Muscle of back (tissue), 13 donors: ENCODE data around the gene CTSD. TPM values are rescaled to one million over a fixed set of nuclear protein-coding genes. Genes with fewer than 3 reads are reported as not detected.
"Not testable (repeated sequence)": the region's sequence is repeated elsewhere in the genome, so short reads cannot be mapped to it uniquely, and the experiment has no call there.

Experiments used
- DNase-seq, 3 donors: peaks; one replicate each; pipeline versions ENCODE4 v3.0.0 to v3.0.0-alpha.2; 2013
- long read RNA-seq, 9 donors: transcript quantifications; one replicate each; lab custom pipeline, GENCODE V29; 2026
- polyA plus RNA-seq, 10 donors: library from polyadenylated mRNA; unstranded; fragments of 120-200 nt; gene quantifications; one replicate each; pipeline ENCODE4 v1.2.1, GENCODE V29; 2013; ENCODE audit not compliant: insufficient read length in 10 of 10

Gene CTSD
- 100 to 1,000 TPM in 3 of 10 donors, 10 to 100 TPM in 7; 72.0 to 110 (median 89.6) TPM for polyA plus RNA-seq
- long read RNA-seq, donor 1, transcript CTSD-201 (9 exons, 2,123 nt): major isoform, 17 of 26 reads
- long read RNA-seq, donor 1, partial matches to known transcripts: 9 of 26 reads
- long read RNA-seq, donor 1, other reads (novel, unspliced or antisense): 0 of 26 reads
- long read RNA-seq, donor 2, transcript CTSD-201 (9 exons, 2,123 nt): major isoform, 17 of 27 reads
- long read RNA-seq, donor 2, partial matches to known transcripts: 10 of 27 reads
- long read RNA-seq, donor 2, other reads (novel, unspliced or antisense): 0 of 27 reads
- long read RNA-seq, donor 3: 0 reads
- long read RNA-seq, donor 4, transcript CTSD-201 (9 exons, 2,123 nt): major isoform, 22 of 38 reads
- long read RNA-seq, donor 4, partial matches to known transcripts: 16 of 38 reads
- long read RNA-seq, donor 4, other reads (novel, unspliced or antisense): 0 of 38 reads
- long read RNA-seq, donor 5, transcript CTSD-201 (9 exons, 2,123 nt): major isoform, 51 of 71 reads
- long read RNA-seq, donor 5, partial matches to known transcripts: 20 of 71 reads
- long read RNA-seq, donor 5, other reads (novel, unspliced or antisense): 0 of 71 reads
- long read RNA-seq, donor 6, transcript CTSD-201 (9 exons, 2,123 nt): major isoform, 23 of 78 reads
- long read RNA-seq, donor 6, partial matches to known transcripts: 54 of 78 reads
- long read RNA-seq, donor 6, other reads (novel, unspliced or antisense): 0 of 78 reads
- long read RNA-seq, donor 7, transcript CTSD-201 (9 exons, 2,123 nt): major isoform, 19 of 33 reads
- long read RNA-seq, donor 7, partial matches to known transcripts: 14 of 33 reads
- long read RNA-seq, donor 7, other reads (novel, unspliced or antisense): 0 of 33 reads
- long read RNA-seq, donor 8, transcript CTSD-201 (9 exons, 2,123 nt): major isoform, 12 of 30 reads
- long read RNA-seq, donor 8, partial matches to known transcripts: 18 of 30 reads
- long read RNA-seq, donor 8, other reads (novel, unspliced or antisense): 0 of 30 reads
- long read RNA-seq, donor 9, partial matches to known transcripts: 0 of 3 reads
- long read RNA-seq, donor 9, other reads (novel, unspliced or antisense): 0 of 3 reads

DNA sequence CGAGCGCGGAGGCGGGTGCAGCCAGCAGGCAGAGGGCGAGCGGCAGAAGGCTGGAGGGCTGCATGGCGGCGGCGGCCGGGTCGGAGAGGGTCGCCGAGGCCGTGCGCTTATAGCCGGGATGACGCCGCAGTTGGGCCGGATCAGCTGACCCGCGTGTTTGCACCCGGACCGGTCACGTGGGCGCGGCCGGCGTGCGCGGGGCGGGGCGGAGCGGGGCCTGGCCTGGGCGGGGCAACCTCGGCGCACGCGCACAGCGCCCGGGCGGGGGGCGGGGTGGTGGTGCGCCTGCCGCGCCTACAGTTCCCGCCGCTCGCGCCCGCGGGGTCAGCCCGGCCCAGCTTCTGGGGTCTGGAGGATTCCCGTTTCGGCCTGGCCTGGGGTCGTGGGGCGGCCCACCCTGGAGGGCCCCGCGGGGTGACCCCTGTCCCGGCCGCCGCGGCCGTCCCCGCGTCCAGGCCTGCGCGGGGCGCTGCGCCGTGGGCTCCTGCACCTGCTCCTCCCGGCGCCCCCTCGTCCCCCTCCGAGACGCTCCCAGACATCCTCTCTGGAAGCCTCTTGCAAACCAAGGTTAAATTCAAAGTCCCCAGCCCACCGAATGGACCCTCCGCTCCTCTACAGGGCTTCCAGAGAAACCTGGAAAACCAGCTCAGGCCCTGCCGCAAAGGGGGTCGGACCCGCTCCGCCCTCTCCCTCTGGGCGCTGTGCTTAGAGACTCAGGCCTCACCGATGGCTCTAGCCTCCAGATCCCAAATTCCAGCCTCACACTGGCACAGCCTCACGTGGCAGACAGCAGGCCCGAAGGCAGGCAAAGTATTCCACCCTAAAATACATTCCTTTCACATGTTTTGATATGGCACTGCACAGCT is at the start of gene CTSD:
TSS of gene CTSD (minus strand) at position 132 of the 866 bp plus-strand sequence. CDS start at position 64, 68 bp downstream.
- peak; percentile 77 to 89 (median 87) for DNase-seq

DNA sequence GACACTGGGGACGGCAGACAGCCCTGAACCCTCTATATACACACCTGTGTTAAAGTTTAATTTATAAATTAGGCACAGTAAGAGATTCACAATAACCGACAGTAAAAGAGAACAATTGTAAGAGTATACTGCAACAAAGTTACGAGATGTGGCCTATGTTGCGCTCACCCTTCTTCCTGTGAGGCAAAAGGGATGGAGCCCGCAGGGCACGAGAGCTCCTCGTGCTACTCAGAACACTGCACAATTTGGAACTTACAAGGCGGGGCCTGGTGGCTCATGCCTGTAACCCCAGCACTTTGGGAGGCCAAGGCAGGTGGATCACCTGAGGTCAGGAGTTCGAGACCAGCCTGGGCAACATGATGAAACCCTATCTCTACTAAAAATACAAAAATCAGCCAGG is 49.6 kb upstream of the CTSD start:
- DNase-seq: not testable (repeated sequence)

DNA sequence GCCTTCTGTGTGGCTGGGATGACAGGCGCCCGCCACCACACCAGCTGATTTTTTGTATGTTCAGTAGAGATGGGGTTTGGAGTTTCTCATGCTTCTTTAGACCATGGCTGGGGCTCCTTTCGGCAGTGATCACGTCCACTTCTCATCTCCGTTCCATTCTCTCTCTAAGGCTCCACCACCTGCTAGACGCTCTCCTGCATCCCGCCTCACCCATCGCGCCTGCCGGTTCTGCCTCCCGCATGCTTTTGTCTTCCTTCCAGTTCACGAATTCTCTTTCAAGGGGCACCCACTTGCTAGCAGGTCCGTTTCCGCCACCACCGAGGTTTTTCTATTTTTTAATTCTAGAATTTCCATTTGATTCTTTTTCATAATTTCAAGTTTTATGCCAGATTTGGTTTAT is 49.1 kb upstream of the CTSD start:
- DNase-seq: no peak

DNA sequence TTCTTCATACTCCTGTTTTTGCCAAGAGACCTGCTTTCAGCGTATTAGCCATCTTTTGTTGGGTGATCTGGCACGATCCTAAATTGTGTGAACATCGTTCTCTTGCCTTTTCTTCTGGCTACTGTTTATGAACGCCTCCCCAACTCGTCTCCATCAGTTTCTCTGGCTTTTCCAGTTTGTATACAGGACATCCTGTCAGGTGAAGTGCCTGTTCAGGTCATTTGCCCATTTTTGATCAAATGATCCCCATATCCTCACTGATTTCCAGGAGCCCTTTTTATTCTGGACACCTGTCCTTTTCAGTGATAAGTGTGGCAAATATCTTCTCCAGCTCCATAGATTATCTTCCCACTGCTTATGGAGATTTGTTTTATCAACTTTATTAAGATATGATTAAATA is 48.5 kb upstream of the CTSD start:
- DNase-seq: no peak

DNA sequence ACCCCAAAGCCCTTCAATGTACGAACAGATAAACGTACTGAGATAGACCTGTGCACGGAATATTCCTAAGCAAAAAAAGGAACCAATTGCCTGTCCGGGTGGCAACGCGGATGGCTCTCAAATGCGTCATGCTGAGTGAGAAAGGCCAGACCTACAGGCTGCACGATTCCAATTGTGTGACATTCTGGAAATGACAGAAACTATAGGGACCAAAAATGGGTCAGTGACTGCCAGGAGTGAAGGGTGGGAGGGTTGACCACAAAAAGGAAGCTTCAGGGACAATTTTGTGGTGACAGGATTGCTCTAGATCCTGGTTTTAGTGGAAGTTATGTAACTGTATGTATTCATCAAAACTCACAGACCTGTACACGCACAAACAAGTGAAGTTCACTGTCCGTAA is 47.0 kb upstream of the CTSD start:
- DNase-seq: no peak

DNA sequence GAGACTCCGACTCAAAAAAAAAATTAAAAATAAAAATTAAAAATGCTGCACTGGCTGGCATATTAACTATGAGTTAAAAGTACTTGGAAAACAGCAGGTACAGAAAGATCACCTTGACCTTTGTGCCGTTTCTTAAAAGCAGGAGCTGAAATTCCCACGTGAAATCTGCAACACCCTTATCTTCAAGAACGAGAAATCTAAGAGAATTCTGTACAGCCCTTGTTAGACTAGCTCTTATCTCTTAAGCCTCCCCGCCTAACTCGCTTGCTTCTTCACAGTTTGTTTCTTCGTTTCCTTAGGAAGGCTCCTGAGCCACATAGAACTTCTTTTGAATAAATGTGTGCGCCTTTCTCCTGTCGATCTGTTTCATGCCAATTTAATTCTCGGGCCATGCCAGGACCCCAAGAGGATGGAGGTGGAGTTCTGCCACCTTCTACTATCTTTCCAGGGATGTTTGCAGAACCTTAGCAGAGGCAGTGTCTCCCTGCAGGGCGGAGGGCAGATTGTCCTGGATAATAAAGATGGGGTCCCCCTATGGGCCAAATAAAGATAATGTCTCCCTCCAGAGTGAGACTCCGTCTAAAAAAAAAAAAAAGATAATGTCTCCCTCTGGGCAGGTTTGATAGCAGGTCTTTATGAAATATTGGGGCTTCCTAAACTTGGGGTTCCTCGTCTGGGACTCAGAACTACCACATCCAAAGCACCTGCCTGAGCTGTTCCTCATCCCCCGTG is 43.7 kb upstream of the CTSD start:
- no peak for DNase-seq

DNA sequence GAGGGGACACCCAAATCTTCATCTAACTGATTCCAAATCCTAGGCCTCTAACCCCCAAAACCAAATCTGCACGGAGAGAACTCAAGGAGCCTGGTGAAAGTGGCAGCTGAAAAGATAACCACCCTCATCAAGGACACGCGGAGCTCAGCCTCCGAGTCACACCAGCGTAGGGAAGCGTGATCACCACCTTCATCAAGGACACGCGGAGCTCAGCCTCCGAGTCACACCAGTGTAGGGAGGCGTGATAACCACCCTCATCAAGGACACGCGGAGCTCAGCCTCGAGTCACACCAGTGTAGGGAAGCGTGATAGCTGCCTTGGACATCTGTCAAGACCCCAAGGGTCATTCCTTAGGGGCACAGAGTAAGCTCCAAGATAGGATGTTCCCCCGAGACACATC is 41.8 kb upstream of the CTSD start:
- DNase-seq: no peak

DNA sequence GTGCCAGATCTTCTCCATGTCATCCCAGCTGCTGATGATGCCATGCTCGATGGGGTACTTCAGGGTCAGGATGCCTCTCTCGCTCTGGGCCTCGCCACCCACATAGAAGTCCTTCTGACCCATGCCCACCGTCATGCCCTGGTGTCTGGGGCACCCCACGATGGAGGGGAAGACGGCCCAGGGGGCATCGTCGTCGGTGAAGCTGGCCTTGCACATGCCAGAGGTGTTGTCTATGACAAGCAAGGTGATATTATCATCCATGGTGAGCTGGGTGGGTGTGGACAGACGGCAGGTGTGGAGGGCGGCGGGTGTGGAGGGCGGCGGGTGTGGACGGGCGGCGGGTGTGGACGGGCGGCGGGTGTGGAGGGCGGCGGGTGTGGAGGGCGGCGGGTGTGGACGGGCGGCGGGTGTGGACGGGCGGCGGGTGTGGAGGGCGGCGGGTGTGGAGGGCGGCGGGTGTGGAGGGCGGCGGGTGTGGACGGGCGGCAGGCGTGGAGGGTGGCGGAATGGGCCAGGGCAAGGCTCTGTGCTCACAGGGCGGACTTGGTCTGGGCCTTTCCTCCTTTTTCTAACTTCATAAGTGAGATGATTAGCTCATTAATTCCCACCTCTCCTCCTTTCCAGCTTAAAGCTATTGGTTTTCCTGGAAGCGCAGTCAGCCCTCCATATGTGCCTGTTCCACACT is 40.2 kb upstream of the CTSD start:
- not testable (repeated sequence) for DNase-seq

DNA sequence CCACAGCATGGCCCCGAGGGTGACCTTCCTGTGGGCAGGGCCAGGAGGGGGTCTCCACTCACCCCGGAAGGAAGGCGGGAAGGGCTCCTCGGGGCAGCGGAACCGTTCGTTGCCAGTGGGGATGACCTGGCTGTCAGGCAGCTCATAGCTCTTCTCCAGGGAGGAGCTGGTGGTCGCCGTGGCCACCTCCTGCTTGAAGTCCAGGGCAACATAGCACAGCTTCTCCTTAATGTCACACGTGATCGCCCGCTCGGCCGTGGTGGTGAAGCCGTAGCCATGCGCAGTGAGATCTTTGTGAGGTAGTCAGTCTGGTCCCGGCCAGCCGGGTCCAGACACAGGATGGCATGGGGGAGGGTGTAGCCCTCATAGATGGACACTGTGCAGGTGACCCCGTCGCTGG is 39.5 kb upstream of the CTSD start:
- no peak for DNase-seq

DNA sequence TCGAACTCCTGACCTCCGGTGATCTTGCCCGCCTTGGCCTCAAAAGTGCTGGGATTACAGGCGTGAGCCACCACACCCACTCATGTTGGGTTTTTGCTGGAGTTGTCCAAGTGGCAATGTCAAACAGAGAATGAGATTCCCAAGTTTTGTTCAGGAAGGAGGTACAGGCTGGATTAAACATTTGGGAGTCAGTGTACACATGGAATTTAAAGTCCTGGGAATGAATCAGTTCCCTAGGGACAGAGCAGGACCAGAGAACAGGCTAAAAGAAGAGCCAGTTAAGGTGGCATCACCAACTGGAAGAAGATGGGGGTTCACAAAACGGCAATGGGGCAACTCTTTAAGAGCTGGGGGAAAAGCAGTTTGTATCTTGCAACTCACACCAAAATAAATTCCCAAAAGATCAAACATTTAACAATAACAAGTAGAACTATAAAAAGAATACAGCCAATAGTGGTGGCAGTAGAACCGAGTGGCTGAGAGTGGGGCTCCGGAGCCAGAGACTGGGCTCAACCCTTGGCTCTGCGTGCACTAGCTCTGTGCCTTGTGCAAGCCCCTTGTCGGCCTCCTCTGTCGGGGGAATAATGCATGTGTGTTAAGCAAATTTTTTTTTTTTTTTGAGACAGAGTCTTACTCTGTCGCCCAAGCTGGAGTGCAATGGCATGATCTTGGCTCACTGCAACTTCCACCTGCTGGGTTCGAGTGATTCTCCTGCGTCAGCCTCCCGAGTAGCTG is 33.8 kb upstream of the CTSD start:
- no peak for DNase-seq

DNA sequence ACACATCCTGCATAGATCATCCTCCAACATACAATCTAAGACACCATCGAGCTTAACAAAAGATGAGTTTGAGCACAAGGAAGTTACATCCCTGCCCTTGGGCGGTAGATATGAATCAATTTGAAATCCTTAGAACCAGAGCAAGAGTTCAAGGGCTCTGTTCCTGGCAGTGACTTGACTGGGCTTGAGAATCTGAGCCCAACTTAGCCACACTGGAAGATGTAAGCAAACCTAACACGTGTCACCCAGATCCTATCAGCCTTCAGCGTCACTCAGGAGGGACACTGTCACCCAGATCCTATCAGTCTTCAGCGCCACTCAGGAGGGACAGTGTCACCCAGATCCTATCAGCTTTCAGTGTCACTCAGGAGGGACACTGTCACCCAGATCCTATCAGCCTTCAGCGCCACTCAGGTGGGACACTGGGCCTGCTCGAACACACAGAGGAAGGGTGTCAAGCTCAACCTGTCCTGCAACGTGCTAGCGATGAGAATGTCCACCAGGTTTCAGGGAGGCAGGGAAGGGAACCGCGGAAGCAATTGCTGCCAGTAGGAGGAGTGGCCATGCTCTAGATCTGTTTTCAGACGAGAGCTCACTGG is 32.8 kb upstream of the CTSD start:
- DNase-seq: no peak

DNA sequence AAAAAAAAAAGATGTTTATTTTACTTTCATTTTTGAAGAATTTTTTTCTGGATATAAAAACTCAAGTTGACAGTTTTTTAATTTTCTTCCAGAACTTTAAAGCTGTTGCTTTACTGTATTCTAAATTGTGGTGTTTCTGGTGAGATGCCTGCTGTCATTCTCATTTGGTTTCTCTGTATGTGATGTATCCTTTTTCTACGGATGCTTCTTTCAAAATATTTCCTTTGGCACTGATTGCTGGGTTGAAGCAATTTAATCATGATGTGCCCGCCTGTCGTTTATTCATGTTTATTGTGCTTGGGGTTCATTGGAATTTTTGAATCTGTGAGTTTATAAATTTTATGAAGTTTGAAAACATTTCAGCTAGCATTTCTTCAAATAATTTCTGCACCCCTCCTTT is 29.4 kb upstream of the CTSD start:
- no peak for DNase-seq

DNA sequence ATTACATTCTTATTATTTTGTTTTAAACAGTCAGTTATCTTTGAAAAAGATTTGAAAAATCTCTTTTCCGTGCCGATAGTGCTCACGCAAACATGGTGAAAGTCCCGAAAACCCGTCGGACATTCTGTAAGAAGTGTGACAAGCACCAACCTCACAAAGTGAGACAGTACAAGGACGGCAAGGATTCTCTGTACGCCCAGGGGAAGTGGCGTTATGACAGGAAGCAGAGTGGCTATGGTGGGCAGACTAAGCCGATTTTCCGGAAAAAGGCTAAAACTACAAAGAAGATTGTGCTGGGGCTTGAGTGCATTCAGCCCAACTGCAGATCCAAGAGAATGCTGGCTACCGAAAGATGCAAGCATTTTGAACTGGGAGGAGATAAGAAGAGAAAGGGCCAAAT is 28.7 kb upstream of the CTSD start:
- DNase-seq: no peak

DNA sequence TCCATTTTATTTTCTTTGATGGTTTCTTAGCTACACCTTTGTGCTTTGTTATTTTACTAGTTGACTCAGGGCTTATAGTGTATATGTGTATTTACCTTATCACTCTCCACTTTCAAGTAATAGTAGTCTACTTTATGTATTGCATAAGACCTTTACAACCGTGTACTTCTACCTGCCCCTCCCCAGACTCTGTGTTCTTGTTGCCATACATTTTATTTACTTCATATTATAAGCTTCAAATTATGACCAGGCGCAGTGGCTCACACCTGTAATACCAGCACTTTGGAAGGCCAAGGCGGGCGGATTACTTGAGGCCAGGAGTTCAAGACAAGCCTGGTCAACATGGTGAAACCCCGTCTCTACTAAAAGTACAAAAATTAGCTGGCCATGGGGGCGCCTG is 28.2 kb upstream of the CTSD start:
- no peak for DNase-seq

DNA sequence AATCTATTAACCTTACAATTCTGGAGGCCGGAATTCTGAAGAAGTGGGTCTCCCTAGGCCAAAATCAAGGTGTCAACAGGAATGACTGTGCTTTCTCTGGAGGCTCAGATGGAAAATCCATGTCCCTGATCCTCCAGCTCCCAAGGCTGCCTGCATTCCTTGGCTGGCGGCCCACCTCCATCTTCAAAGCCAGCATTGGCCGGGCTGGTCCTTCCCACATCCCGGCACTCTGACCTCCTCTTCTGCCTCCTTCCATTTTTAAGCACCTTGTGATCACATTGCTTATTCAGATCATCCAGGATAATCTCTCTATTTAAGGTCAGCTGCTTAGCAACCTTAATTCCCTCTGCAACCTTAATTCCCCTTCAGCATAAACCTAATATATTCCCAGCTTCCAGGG is 22.7 kb upstream of the CTSD start:
- no peak for DNase-seq

DNA sequence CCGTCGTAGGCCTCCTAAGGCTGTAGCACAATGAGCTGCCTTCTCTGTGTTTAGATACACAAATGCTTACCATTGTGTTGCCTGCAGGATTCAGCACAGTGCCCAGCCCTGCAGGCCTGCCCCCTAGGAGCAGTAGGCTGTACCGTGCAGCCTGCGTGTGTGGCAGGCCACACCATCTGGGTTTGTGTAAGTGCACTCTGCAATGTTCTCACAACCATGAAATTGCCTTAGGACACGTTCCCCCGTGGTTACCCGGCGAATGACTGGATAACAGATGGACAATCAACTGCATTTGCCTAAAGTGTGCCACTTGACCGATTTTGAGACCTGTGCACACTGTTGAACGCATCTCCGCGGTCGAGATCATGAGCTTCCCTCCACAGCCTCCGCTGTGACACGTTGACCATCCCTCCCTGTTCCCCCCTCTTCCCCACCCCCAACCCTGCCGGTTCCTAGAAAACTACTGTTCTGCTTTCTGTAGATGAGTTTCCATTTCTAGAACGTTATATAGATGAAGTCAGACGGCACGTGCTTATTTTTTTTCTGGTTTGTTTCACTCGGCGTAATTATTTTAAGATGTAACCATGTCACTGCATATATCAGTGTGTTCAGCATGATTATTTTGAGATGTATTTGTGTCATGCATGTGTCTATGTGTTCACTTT is 22.2 kb upstream of the CTSD start:
- peak in 2 of 3 donors; percentile 16 to 45 for DNase-seq

DNA sequence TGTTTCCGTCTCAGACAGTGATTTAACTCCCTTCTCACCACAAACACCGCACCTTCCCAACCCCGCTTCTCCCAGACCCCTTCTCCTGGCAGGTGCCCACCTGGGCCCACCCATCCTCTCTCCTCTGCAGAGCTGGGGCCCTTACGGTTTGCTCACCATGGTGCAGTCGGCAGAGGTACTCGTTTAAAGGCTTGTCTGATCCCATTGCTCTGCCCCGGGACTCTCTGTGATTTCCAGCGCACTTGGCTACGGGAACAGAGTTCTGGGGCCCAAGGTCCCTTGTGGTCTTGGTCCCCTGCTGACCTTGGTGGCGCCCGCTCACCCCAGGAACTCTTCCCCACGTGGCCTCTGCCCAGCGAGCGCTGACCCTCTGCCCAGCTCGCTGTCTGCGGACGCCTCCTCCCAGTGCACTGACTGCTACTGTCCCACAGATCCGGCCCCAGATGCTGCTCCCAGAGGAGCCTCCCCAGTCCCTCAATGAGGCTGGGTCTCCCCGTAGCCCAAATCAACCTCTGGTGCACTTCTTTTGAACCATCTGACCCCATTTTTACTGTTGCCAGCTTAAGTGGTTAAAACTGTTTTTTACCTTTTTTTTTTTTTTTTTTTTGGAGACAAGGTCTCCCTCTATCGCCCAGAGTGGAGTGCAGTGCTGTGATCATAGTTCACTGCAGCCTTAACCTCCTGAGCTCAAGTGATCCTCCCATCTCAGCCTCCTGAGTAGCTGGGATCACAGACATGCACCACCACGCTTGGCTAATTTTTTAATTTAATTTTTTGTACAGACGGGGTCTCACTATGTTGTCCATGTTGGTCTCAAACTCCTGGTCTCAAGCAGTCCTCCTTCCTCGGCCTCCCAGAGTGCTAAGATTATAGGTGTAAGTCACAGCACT is 21.3 kb upstream of the CTSD start:
- no peak for DNase-seq
